A549 treated with dexamethasone at 1 μM for 4 hours (cell line): ENCODE results near the gene SCO1. TPM values are rescaled to one million over a fixed set of nuclear protein-coding genes. Genes with fewer than 3 reads are reported as not detected.

Experiments
- total RNA-seq: library from RNA; stranded (reverse); fragments of 200-300 nt; extraction: Qiagen RNA extraction; gene quantifications from 5 replicates; pipeline ENCODE4 v1.2.3, GENCODE V29; 2022

SCO1 gene
- 48.2 to 58.7 TPM (median 57.1 TPM) in 5 replicates for total RNA-seq

GRCh38 chr17:10697092-10698081, at the start of gene SCO1, which contains the start of gene ADPRM:
Gene SCO1 (minus strand): TSS chr17:10697533. CDS start chr17:10697507, 26 bp downstream.
Gene ADPRM (plus strand): TSS chr17:10697594. CDS start chr17:10704927, 7,333 bp downstream.

GRCh38 chr17:10729334-10730193, 32.2 kb upstream of the SCO1 start, which contains the start of gene TMEM220:
Gene TMEM220 (minus strand): TSS chr17:10730023. CDS start chr17:10729851, 172 bp downstream.

GRCh38 chr17:10657148-10657547, 40.2 kb downstream of the SCO1 start, which contains the start of gene MYH3:
Gene MYH3 (minus strand): TSS chr17:10657309. CDS start chr17:10655064, 2,245 bp downstream.

Other genes starting within 250 kb of the SCO1 start
- gene MYH4, start 228.0 kb downstream of the SCO1 start, total RNA-seq: not detected in 5 replicates
- not detected in 5 replicates for gene MYH1, start 179.0 kb downstream of the SCO1 start, total RNA-seq
- not detected in 5 replicates for gene MYH2, start 147.9 kb downstream of the SCO1 start, total RNA-seq
- 0.39 to 0.93 TPM (median 0.77 TPM) in 5 replicates for gene MYH3, start 40.2 kb downstream of the SCO1 start, total RNA-seq
- 6.1 to 8.1 TPM (median 7.6 TPM) in 5 replicates for gene ADPRM, start 61 bp upstream of the SCO1 start, total RNA-seq
- gene TMEM220, start 32.5 kb upstream of the SCO1 start, total RNA-seq: 1.4 to 3.4 TPM (median 2.3 TPM) in 5 replicates
- gene TMEM238L, start 106.6 kb upstream of the SCO1 start, total RNA-seq: not detected in 5 replicates
- not detected in 5 replicates for gene PIRT, start 140.6 kb upstream of the SCO1 start, total RNA-seq